NCI-H1417 treated with DMSO at 0.1 percent for 48 hours (cell line): ENCODE measurements around the gene KRTAP10-9.

Experiments used
- DNase-seq: peaks from one replicate; lab custom pipeline; 2025; lab: John Stamatoyannopoulos, UW

KRTAP10-9 gene

DNA sequence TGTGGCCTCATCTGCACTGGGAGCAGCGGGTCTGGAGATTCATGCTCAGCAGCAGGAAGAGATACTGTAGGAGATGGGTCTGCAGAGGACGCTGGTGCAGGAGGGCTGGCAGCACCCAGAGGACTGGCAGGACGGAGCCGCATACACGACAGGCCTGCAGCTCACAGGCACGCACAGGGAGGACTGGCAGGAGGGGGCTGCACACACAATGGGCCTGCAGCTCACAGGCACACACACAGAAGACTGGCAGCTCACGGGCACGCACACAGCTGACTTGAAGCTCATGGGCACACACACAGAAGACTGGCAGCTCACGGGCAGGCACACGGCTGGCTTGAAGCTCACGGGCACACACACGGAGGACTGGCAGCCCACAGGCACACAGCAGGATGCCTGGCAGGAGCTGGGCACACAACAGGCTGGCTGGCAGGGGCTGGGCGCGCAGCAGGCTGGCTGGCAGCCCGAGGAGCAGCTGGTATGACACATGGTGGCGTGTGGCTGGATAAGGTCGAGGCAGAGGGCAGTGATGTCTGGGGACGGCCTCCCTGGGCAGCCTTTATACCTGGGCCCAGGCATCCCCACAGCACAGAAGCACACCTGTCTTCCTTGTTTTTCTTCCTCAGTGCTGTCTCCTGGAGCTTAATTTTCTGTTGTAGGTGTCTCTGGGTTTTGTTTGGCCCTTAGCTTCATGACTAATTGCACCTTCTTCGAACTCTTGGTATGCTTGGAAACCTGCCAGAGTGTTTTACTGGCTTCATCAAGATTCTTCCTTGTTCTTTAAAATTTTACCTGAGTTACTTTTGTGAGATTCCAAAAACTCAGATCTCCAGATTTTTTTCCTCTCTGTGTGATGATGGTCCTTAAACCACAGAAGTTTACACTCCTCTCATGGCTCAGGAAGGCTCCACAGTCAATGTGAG, 39.8 kb downstream of the KRTAP10-9 start, which contains the start of gene KRTAP12-2:
Gene KRTAP12-2, minus strand, starts transcription at position 527 of the 920 bp plus-strand sequence. Its CDS starts 41 bp downstream, at position 486.
- DNase-seq = no peak

DNA sequence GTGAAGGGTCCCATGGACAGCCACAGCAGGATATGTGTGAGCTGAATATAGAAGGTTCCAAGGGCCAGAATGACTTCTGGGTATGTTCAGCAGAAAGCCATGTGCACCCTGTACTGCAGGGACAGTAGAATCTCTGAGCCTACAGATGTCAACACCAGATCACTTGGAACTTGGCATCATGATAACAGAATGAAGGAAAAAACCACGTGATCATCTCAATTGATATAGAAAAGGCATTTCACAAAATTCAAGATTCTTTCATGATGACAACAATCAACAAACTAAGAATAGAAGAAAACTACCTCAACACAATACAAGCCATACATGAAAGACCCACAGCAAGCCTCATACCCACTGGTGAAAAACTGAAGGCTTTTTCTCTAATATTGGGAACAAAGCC, 40.7 kb downstream of the KRTAP10-9 start:
- DNase-seq = no peak

DNA sequence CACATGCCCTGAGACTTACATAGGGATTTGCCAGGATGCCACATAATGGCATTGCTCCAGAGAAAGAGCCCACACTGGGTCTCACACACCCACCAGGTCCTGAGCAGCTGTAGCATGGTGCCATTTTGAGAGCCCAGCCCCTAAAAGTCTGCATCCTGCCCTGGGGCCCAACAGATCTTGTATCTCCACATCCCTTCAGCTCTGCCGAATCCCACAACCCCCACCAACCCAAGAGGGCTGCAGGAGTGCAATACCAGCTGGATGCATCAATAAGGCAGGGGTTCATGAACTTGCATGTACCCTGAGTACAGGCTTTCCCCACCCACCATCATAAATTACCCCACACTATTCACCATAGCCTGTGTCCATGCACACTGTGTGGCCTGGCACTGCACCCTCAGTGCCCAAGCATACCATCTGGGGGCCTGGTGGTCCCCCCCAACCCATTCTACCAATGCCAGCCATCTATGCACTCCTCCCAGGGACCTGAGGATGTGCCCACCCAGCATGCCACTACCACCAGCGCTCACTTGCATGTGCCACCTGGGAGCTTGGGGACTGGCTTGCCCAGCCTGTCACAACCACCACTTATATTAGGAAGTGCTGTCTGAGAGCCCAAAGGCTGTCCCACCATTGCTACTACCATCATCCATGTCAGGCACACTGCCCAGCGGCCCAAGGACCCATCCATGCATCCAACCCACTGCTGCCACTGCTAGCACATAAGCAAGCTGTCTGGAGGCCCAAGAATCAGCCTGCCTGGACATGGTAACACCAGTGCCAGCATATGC, 43.9 kb downstream of the KRTAP10-9 start:
- no peak for DNase-seq

DNA sequence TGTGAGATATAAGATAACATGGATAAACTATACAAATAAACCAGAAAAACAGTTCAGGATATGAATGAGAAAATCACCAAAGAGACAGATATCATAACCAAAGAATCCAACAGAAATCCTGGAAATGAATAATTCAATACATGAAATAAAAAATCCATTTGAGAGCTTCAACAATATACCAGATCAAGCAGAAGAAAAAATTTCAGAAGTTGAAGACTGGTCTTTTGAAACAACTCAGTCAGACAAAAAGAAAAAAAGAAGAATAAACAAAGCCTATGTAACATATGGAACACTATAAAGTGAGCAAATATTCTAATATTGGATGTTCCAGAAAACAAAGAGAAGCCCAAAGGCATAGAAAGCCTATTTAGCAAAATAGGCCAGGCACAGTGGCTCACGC, 45.0 kb downstream of the KRTAP10-9 start:
- no peak for DNase-seq

DNA sequence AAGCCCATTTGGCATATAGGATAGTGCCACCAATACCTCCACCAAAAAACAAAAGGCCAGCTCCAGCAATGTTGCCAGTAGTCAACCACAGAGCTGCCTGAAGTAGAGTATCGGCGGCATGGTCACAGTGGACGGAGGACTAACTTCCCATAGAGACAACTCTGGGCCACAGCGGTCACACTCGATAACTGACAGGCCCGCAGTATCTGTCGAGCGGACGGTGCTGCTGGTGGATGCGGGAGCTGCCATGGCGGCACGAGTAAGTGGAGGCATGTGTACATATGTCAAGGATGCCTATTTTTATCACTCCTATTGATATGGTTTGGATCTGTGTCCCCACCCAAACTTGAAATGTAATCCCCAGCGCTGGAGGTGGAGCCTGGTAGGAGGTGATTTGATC, 51.0 kb downstream of the KRTAP10-9 start:
- no peak for DNase-seq
